ENCODE data around the gene THSD7B.
"Not testable (repeated sequence)": the region's sequence is repeated elsewhere in the genome, so short reads cannot be mapped to it uniquely, and the experiment has no call there.

THSD7B gene

GRCh38 chr2:137093116-137093515, 327.8 kb downstream of the THSD7B start:
- Histone ChIP-seq H2BK12ac (ENCODE audit: low read length in 2 of 2) (no peak overlapping the region), H2AFZ (ENCODE audit: low read depth, low read length) (no peak overlapping the region), H3K27me3 (ENCODE audit: control insufficient read depth in 1 of 2, insufficient read depth in 1 of 2, low read length in 2 of 2) (no peaks in the 10 kb centered on the region), H3K9me3 (ENCODE audit: control insufficient read depth, low read length) (no peaks in the 10 kb centered on the region), H3K4me2 (ENCODE audit: low read length, poor library complexity, severe bottlenecking) (no peak overlapping the region), H4K8ac (ENCODE audit: low read length) (no peak overlapping the region), H3K79me1 (replicated peaks; ENCODE audit: low read length, poor library complexity, severe bottlenecking) (no peaks in the 10 kb centered on the region), H2BK120ac (ENCODE audit: low read depth, low read length) (no peak overlapping the region), H3K36me3 (ENCODE audit: control insufficient read depth in 1 of 2, insufficient read depth in 2 of 2, low read depth in 1 of 2, low read length in 2 of 2) (no peaks in the 10 kb centered on the region), H2AK5ac (ENCODE audit: low read length, severe bottlenecking) (no peak overlapping the region), H2BK5ac (ENCODE audit: low read depth, low read length, poor library complexity, severe bottlenecking) (no peak overlapping the region), H3K27ac (ENCODE audit: low read length, poor library complexity, severe bottlenecking) (no peak overlapping the region), H3K23ac (ENCODE audit: low read length in 2 of 2) (no peak overlapping the region), H3K14ac (ENCODE audit: low read length in 2 of 2) (no peak overlapping the region), H3K4ac (ENCODE audit: low read depth in 1 of 2, low read length in 2 of 2) (no peak overlapping the region), H3K18ac (ENCODE audit: low read depth in 1 of 2, low read length in 2 of 2) (no peak overlapping the region), H3K9ac (ENCODE audit: low read length) (no peak overlapping the region), H2BK15ac (ENCODE audit: low read depth, poor library complexity, severe bottlenecking) (no peak overlapping the region), H3K4me1 (ENCODE audit: control insufficient read depth, insufficient read depth, low read depth, low read length) (no peaks in the 10 kb centered on the region), H3K4me3 (ENCODE audit: insufficient read depth in 1 of 2, low read depth in 1 of 2, low read length in 2 of 2) (no peak overlapping the region), H4K91ac (ENCODE audit: low read length) (no peak overlapping the region)
- WGBS, result 81% methylated on average over 4 of the region's 4 CpGs
- no peak for DNase-seq

GRCh38 chr2:137096187-137096586, 330.8 kb downstream of the THSD7B start:
- no peaks in the 10 kb centered on the region for H3K27me3 ChIP-seq (ENCODE audit: control insufficient read depth in 1 of 2, insufficient read depth in 1 of 2, low read length in 2 of 2)
- no peaks in the 10 kb centered on the region for H3K9me3 ChIP-seq (ENCODE audit: control insufficient read depth, low read length)
- H2BK12ac ChIP-seq (ENCODE audit: low read length in 2 of 2), result no peak overlapping the region
- H3K23ac ChIP-seq (ENCODE audit: low read length in 2 of 2), result no peak overlapping the region
- H4K91ac ChIP-seq (ENCODE audit: low read length), result no peak overlapping the region
- H3K79me1 ChIP-seq (replicated peaks; ENCODE audit: low read length, poor library complexity, severe bottlenecking), result no peaks in the 10 kb centered on the region
- H2BK15ac ChIP-seq (ENCODE audit: low read depth, poor library complexity, severe bottlenecking), result no peak overlapping the region
- no peak overlapping the region for H3K27ac ChIP-seq (ENCODE audit: low read length, poor library complexity, severe bottlenecking)
- H3K4me2 ChIP-seq (ENCODE audit: low read length, poor library complexity, severe bottlenecking), result no peak overlapping the region
- DNase-seq, result no peak
- no peak overlapping the region for H3K4me3 ChIP-seq (ENCODE audit: insufficient read depth in 1 of 2, low read depth in 1 of 2, low read length in 2 of 2)
- no peak overlapping the region for H3K9ac ChIP-seq (ENCODE audit: low read length)
- no peak overlapping the region for H2BK5ac ChIP-seq (ENCODE audit: low read depth, low read length, poor library complexity, severe bottlenecking)
- H3K4ac ChIP-seq (ENCODE audit: low read depth in 1 of 2, low read length in 2 of 2), result no peak overlapping the region
- no peaks in the 10 kb centered on the region for H3K4me1 ChIP-seq (ENCODE audit: control insufficient read depth, insufficient read depth, low read depth, low read length)
- H4K8ac ChIP-seq (ENCODE audit: low read length), result no peak overlapping the region
- no peak overlapping the region for H2AK5ac ChIP-seq (ENCODE audit: low read length, severe bottlenecking)
- H3K36me3 ChIP-seq (ENCODE audit: control insufficient read depth in 1 of 2, insufficient read depth in 2 of 2, low read depth in 1 of 2, low read length in 2 of 2), result no peaks in the 10 kb centered on the region
- no peak overlapping the region for H2AFZ ChIP-seq (ENCODE audit: low read depth, low read length)
- H3K18ac ChIP-seq (ENCODE audit: low read depth in 1 of 2, low read length in 2 of 2), result no peak overlapping the region
- no peak overlapping the region for H2BK120ac ChIP-seq (ENCODE audit: low read depth, low read length)
- no peak overlapping the region for H3K14ac ChIP-seq (ENCODE audit: low read length in 2 of 2)

GRCh38 chr2:137096693-137097092, 331.3 kb downstream of the THSD7B start:
- Histone ChIP-seq H3K27me3 (ENCODE audit: control insufficient read depth in 1 of 2, insufficient read depth in 1 of 2, low read length in 2 of 2) (no peaks in the 10 kb centered on the region), H2AFZ (ENCODE audit: low read depth, low read length) (no peak overlapping the region), H3K4me3 (ENCODE audit: insufficient read depth in 1 of 2, low read depth in 1 of 2, low read length in 2 of 2) (no peak overlapping the region), H2BK5ac (ENCODE audit: low read depth, low read length, poor library complexity, severe bottlenecking) (no peak overlapping the region), H2BK15ac (ENCODE audit: low read depth, poor library complexity, severe bottlenecking) (no peak overlapping the region), H4K8ac (ENCODE audit: low read length) (no peak overlapping the region), H3K23ac (ENCODE audit: low read length in 2 of 2) (no peak overlapping the region), H3K79me1 (replicated peaks; ENCODE audit: low read length, poor library complexity, severe bottlenecking) (no peaks in the 10 kb centered on the region), H3K4me1 (ENCODE audit: control insufficient read depth, insufficient read depth, low read depth, low read length) (no peaks in the 10 kb centered on the region), H3K9ac (ENCODE audit: low read length) (no peak overlapping the region), H3K4ac (ENCODE audit: low read depth in 1 of 2, low read length in 2 of 2) (no peak overlapping the region), H3K36me3 (ENCODE audit: control insufficient read depth in 1 of 2, insufficient read depth in 2 of 2, low read depth in 1 of 2, low read length in 2 of 2) (no peaks in the 10 kb centered on the region), H3K9me3 (ENCODE audit: control insufficient read depth, low read length) (no peaks in the 10 kb centered on the region), H4K91ac (ENCODE audit: low read length) (no peak overlapping the region), H3K27ac (ENCODE audit: low read length, poor library complexity, severe bottlenecking) (no peak overlapping the region), H3K14ac (ENCODE audit: low read length in 2 of 2) (no peak overlapping the region), H3K4me2 (ENCODE audit: low read length, poor library complexity, severe bottlenecking) (no peak overlapping the region), H3K18ac (ENCODE audit: low read depth in 1 of 2, low read length in 2 of 2) (no peak overlapping the region), H2BK12ac (ENCODE audit: low read length in 2 of 2) (no peak overlapping the region), H2BK120ac (ENCODE audit: low read depth, low read length) (no peak overlapping the region), H2AK5ac (ENCODE audit: low read length, severe bottlenecking) (no peak overlapping the region)
- no peak for DNase-seq
- WGBS, result no CpG with 5 or more reads among the region's 1 CpG

GRCh38 chr2:137101814-137102213, 336.5 kb downstream of the THSD7B start:
- H4K91ac ChIP-seq (ENCODE audit: low read length); H3K4me3 ChIP-seq (ENCODE audit: insufficient read depth in 1 of 2, low read depth in 1 of 2, low read length in 2 of 2); H3K27me3 ChIP-seq (ENCODE audit: control insufficient read depth in 1 of 2, insufficient read depth in 1 of 2, low read length in 2 of 2); H2BK5ac ChIP-seq (ENCODE audit: low read depth, low read length, poor library complexity, severe bottlenecking); H2BK120ac ChIP-seq (ENCODE audit: low read depth, low read length); H4K8ac ChIP-seq (ENCODE audit: low read length); H2BK15ac ChIP-seq (ENCODE audit: low read depth, poor library complexity, severe bottlenecking); H3K4me1 ChIP-seq (ENCODE audit: control insufficient read depth, insufficient read depth, low read depth, low read length); H3K27ac ChIP-seq (ENCODE audit: low read length, poor library complexity, severe bottlenecking); H3K4ac ChIP-seq (ENCODE audit: low read depth in 1 of 2, low read length in 2 of 2); H3K4me2 ChIP-seq (ENCODE audit: low read length, poor library complexity, severe bottlenecking); H3K23ac ChIP-seq (ENCODE audit: low read length in 2 of 2); H3K36me3 ChIP-seq (ENCODE audit: control insufficient read depth in 1 of 2, insufficient read depth in 2 of 2, low read depth in 1 of 2, low read length in 2 of 2); H2BK12ac ChIP-seq (ENCODE audit: low read length in 2 of 2); H3K9ac ChIP-seq (ENCODE audit: low read length); H2AFZ ChIP-seq (ENCODE audit: low read depth, low read length); DNase-seq; H3K79me1 ChIP-seq (replicated peaks; ENCODE audit: low read length, poor library complexity, severe bottlenecking); H3K18ac ChIP-seq (ENCODE audit: low read depth in 1 of 2, low read length in 2 of 2); H2AK5ac ChIP-seq (ENCODE audit: low read length, severe bottlenecking); H3K14ac ChIP-seq (ENCODE audit: low read length in 2 of 2); H3K9me3 ChIP-seq (ENCODE audit: control insufficient read depth, low read length): not testable (repeated sequence)
- WGBS, result 90% methylated on average over 3 of the region's 3 CpGs

All from mesenchymal stem cell (in vitro differentiated cells and primary cell).